ENCODE results near the gene USP17L15.
"Not testable (repeated sequence)": the region's sequence is repeated elsewhere in the genome, so short reads cannot be mapped to it uniquely, and the experiment has no call there.

Gene USP17L15, protein sequence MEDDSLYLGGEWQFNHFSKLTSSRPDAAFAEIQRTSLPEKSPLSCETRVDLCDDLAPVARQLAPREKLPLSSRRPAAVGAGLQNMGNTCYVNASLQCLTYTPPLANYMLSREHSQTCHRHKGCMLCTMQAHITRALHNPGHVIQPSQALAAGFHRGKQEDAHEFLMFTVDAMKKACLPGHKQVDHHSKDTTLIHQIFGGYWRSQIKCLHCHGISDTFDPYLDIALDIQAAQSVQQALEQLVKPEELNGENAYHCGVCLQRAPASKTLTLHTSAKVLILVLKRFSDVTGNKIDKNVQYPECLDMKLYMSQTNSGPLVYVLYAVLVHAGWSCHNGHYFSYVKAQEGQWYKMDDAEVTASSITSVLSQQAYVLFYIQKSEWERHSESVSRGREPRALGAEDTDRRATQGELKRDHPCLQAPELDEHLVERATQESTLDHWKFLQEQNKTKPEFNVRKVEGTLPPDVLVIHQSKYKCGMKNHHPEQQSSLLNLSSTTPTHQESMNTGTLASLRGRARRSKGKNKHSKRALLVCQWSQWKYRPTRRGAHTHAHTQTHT

DNA sequence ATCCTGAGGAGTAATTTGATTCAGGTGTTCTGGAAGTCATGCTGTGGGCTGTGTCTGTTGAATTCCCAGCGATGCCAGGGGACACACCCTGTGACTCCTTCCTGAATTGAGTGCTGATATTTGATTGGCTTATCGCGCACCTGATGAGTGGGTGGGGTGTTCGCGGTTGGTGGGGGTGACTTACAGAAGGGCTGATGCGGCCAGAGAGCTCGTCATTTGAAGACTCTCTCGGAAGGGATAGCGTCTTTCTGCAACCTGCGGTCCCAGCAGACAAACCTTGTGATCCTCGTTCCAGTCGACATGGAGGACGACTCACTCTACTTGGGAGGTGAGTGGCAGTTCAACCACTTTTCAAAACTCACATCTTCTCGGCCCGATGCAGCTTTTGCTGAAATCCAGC, at the start of gene USP17L15:
TSS of gene USP17L15 (plus strand) at position 301 of the 400 bp plus-strand sequence. CDS start at position 301, 0 bp downstream.
- H3K27ac Mint-ChIP-seq; H3K27me3 Mint-ChIP-seq (ENCODE audit: low read depth); H3K4me3 Mint-ChIP-seq; H3K4me1 Mint-ChIP-seq (ENCODE audit: low read depth); H3K36me3 Mint-ChIP-seq (ENCODE audit: low read depth); H3K9me3 Mint-ChIP-seq: not testable (repeated sequence)

DNA sequence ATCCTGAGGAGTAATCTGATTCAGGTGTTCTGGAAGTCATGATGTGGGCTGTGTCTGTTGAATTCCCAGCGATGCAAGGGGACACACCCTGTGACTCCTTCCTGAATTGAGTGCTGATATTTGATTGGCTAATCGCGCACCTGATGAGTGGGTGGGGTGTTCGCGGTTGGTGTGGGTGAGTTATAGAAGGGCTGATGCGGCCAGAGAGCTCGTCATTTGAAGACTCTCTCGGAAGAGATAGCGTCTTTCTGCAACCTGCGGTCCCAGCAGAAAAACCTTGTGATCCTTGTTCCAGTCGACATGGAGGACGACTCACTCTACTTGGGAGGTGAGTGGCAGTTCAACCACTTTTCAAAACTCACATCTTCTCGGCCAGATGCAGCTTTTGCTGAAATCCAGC, 23.8 kb upstream of the USP17L15 start, which contains the start of gene USP17L10:
TSS of gene USP17L10 (plus strand) at position 301 of the 400 bp plus-strand sequence. CDS start at position 301, 0 bp downstream.
- H3K4me1 Mint-ChIP-seq (ENCODE audit: low read depth); H3K36me3 Mint-ChIP-seq (ENCODE audit: low read depth); H3K27me3 Mint-ChIP-seq (ENCODE audit: low read depth); H3K9me3 Mint-ChIP-seq; H3K4me3 Mint-ChIP-seq; H3K27ac Mint-ChIP-seq: not testable (repeated sequence)

DNA sequence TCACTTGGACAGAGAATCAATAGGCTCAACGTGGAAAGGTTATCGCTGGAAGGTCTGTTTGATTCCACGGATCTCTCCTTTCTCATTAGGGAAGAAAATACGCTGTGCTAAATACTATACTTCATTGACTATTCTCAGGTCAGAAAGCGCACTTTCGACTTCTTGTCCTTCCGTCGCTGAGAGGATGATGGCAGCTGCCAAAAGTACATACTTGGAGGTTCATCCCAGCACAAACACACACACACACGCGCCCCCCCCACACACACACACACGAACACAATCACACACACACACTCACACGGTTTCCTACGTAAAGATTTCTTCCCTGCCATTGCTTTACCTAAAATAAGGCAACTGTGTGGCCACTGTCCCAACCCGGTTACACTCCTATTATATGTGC, 19.5 kb upstream of the USP17L15 start:
- not testable (repeated sequence) for H3K9me3 Mint-ChIP-seq; H3K4me1 Mint-ChIP-seq (ENCODE audit: low read depth); H3K27me3 Mint-ChIP-seq (ENCODE audit: low read depth); H3K4me3 Mint-ChIP-seq; H3K36me3 Mint-ChIP-seq (ENCODE audit: low read depth); H3K27ac Mint-ChIP-seq

DNA sequence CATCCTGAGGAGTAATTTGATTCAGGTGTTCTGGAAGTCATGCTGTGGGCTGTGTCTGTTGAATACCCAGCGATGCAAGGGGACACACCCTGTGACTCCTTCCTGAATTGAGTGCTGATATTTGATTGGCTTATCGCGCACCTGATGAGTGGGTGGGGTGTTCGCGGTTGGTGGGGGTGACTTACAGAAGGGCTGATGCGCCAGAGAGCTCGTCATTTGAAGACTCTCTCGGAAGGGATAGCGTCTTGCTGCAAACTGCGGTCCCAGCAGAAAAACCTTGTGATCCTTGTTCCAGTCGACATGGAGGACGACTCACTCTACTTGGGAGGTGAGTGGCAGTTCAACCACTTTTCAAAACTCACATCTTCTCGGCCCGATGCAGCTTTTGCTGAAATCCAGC, 19.1 kb upstream of the USP17L15 start, which contains the start of gene USP17L11:
TSS of gene USP17L11 (plus strand) at position 301 of the 400 bp plus-strand sequence. CDS start at position 301, 0 bp downstream.
- not testable (repeated sequence) for H3K27ac Mint-ChIP-seq; H3K27me3 Mint-ChIP-seq (ENCODE audit: low read depth); H3K36me3 Mint-ChIP-seq (ENCODE audit: low read depth); H3K4me1 Mint-ChIP-seq (ENCODE audit: low read depth); H3K9me3 Mint-ChIP-seq; H3K4me3 Mint-ChIP-seq

DNA sequence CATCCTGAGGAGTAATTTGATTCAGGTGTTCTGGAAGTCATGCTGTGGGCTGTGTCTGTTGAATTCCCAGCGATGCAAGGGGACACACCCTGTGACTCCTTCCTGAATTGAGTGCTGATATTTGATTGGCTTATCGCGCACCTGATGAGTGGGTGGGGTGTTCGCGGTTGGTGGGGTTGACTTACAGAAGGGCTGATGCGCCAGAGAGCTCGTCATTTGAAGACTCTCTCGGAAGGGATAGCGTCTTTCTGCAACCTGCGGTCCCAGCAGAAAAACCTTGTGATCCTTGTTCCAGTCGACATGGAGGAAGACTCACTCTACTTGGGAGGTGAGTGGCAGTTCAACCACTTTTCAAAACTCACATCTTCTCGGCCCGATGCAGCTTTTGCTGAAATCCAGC, 14.3 kb upstream of the USP17L15 start, which contains the start of gene USP17L12:
TSS of gene USP17L12 (plus strand) at position 301 of the 400 bp plus-strand sequence. CDS start at position 301, 0 bp downstream.
- H3K36me3 Mint-ChIP-seq (ENCODE audit: low read depth); H3K27ac Mint-ChIP-seq; H3K27me3 Mint-ChIP-seq (ENCODE audit: low read depth); H3K4me3 Mint-ChIP-seq; H3K9me3 Mint-ChIP-seq; H3K4me1 Mint-ChIP-seq (ENCODE audit: low read depth): not testable (repeated sequence)

DNA sequence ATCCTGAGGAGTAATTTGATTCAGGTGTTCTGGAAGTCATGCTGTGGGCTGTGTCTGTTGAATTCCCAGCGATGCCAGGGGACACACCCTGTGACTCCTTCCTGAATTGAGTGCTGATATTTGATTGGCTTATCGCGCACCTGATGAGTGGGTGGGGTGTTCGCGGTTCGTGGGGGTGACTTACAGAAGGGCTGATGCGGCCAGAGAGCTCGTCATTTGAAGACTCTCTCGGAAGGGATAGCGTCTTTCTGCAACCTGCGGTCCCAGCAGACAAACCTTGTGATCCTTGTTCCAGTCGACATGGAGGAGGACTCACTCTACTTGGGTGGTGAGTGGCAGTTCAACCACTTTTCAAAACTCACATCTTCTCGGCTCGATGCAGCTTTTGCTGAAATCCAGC, 9.6 kb upstream of the USP17L15 start, which contains the start of gene USP17L13:
TSS of gene USP17L13 (plus strand) at position 301 of the 400 bp plus-strand sequence. CDS start at position 301, 0 bp downstream.
- H3K9me3 Mint-ChIP-seq; H3K27ac Mint-ChIP-seq; H3K27me3 Mint-ChIP-seq (ENCODE audit: low read depth); H3K36me3 Mint-ChIP-seq (ENCODE audit: low read depth); H3K4me3 Mint-ChIP-seq; H3K4me1 Mint-ChIP-seq (ENCODE audit: low read depth): not testable (repeated sequence)

DNA sequence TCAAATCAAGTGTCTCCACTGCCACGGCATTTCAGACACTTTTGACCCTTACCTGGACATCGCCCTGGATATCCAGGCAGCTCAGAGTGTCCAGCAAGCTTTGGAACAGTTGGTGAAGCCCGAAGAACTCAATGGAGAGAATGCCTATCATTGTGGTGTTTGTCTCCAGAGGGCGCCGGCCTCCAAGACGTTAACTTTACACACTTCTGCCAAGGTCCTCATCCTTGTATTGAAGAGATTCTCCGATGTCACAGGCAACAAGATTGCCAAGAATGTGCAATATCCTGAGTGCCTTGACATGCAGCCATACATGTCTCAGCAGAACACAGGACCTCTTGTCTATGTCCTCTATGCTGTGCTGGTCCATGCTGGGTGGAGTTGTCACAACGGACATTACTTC, 3.9 kb upstream of the USP17L15 start:
- not testable (repeated sequence) for H3K36me3 Mint-ChIP-seq (ENCODE audit: low read depth); H3K9me3 Mint-ChIP-seq; H3K4me1 Mint-ChIP-seq (ENCODE audit: low read depth); H3K4me3 Mint-ChIP-seq; H3K27me3 Mint-ChIP-seq (ENCODE audit: low read depth); H3K27ac Mint-ChIP-seq

DNA sequence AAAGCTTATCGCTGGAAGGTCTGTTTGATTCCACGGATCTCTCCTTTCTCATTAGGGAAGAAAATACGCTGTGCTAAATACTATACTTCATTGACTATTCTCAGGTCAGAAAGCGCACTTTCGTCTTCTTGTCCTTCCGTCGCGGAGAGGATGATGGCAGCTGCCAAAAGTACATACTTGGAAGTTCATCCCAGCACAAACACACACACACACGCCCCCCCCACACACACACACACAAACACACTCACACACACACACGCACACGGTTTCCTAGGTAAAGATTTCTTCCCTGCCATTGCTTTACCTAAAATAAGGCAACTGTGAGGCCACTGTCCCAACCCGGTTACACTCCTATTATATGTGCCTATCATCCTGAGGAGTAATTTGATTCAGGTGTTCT, 4.3 kb downstream of the USP17L15 start:
- not testable (repeated sequence) for H3K36me3 Mint-ChIP-seq (ENCODE audit: low read depth); H3K27ac Mint-ChIP-seq; H3K4me3 Mint-ChIP-seq; H3K27me3 Mint-ChIP-seq (ENCODE audit: low read depth); H3K4me1 Mint-ChIP-seq (ENCODE audit: low read depth); H3K9me3 Mint-ChIP-seq

DNA sequence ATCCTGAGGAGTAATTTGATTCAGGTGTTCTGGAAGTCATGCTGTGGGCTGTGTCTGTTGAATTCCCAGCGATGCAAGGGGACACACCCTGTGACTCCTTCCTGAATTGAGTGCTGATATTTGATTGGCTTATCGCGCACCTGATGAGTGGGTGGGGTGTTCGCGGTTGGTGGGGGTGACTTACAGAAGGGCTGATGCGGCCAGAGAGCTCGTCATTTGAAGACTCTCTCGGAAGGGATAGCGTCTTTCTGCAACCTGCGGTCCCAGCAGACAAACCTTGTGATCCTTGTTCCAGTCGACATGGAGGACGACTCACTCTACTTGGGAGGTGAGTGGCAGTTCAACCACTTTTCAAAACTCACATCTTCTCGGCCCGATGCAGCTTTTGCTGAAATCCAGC, 9.4 kb downstream of the USP17L15 start, which contains the start of gene USP17L17:
TSS of gene USP17L17 (plus strand) at position 301 of the 400 bp plus-strand sequence. CDS start at position 301, 0 bp downstream.
- H3K4me1 Mint-ChIP-seq (ENCODE audit: low read depth); H3K4me3 Mint-ChIP-seq; H3K9me3 Mint-ChIP-seq; H3K36me3 Mint-ChIP-seq (ENCODE audit: low read depth); H3K27ac Mint-ChIP-seq; H3K27me3 Mint-ChIP-seq (ENCODE audit: low read depth): not testable (repeated sequence)

DNA sequence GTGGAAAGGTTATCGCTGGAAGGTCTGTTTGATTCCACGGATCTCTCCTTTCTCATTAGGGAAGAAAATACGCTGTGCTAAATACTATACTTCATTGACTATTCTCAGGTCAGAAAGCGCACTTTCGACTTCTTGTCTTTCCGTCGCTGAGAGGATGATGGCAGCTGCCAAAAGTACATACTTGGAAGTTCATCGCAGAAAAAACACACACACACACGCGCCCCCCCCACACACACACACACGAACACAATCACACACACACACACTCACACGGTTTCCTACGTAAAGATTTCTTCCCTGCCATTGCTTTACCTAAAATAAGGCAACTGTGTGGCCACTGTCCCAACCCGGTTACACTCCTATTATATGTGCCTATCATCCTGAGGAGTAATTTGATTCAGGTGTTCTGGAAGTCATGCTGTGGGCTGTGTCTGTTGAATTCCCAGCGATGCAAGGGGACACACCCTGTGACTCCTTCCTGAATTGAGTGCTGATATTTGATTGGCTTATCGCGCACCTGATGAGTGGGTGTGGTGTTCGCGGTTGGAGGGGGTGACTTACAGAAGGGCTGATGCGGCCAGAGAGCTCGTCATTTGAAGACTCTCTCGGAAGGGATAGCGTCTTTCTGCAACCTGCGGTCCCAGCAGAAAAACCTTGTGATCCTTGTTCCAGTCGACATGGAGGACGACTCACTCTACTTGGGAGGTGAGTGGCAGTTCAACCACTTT, 13.9 kb downstream of the USP17L15 start, which contains the start of gene USP17L18:
TSS of gene USP17L18 (plus strand) at position 678 of the 728 bp plus-strand sequence. CDS start at position 678, 0 bp downstream.
- not testable (repeated sequence) for H3K36me3 Mint-ChIP-seq (ENCODE audit: low read depth); H3K4me1 Mint-ChIP-seq (ENCODE audit: low read depth); H3K9me3 Mint-ChIP-seq

DNA sequence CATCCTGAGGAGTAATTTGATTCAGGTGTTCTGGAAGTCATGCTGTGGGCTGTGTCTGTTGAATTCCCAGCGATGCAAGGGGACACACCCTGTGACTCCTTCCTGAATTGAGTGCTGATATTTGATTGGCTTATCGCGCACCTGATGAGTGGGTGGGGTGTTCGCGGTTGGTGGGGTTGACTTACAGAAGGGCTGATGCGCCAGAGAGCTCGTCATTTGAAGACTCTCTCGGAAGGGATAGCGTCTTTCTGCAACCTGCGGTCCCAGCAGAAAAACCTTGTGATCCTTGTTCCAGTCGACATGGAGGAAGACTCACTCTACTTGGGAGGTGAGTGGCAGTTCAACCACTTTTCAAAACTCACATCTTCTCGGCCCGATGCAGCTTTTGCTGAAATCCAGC, 18.9 kb downstream of the USP17L15 start, which contains the start of gene USP17L19:
TSS of gene USP17L19 (plus strand) at position 301 of the 400 bp plus-strand sequence. CDS start at position 301, 0 bp downstream.
- not testable (repeated sequence) for H3K36me3 Mint-ChIP-seq (ENCODE audit: low read depth); H3K4me3 Mint-ChIP-seq; H3K27ac Mint-ChIP-seq; H3K27me3 Mint-ChIP-seq (ENCODE audit: low read depth); H3K4me1 Mint-ChIP-seq (ENCODE audit: low read depth); H3K9me3 Mint-ChIP-seq

More for the DNA sequence above, 13.9 kb downstream of the USP17L15 start, which contains the start of gene USP17L18:
- H3K27me3 Mint-ChIP-seq (ENCODE audit: low read depth); H3K27ac Mint-ChIP-seq; H3K4me3 Mint-ChIP-seq: not testable (repeated sequence)

DNA sequence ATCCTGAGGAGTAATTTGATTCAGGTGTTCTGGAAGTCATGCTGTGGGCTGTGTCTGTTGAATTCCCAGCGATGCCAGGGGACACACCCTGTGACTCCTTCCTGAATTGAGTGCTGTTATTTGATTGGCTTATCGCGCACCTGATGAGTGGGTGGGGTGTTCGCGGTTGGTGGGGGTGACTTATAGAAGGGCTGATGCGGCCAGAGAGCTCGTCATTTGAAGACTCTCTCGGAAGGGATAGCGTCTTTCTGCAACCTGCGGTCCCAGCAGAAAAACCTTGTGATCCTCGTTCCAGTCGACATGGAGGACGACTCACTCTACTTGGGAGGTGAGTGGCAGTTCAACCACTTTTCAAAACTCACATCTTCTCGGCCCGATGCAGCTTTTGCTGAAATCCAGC, 23.6 kb downstream of the USP17L15 start, which contains the start of gene USP17L20:
TSS of gene USP17L20 (plus strand) at position 301 of the 400 bp plus-strand sequence. CDS start at position 301, 0 bp downstream.
- H3K4me1 Mint-ChIP-seq (ENCODE audit: low read depth); H3K9me3 Mint-ChIP-seq; H3K27ac Mint-ChIP-seq; H3K27me3 Mint-ChIP-seq (ENCODE audit: low read depth); H3K36me3 Mint-ChIP-seq (ENCODE audit: low read depth); H3K4me3 Mint-ChIP-seq: not testable (repeated sequence)

DNA sequence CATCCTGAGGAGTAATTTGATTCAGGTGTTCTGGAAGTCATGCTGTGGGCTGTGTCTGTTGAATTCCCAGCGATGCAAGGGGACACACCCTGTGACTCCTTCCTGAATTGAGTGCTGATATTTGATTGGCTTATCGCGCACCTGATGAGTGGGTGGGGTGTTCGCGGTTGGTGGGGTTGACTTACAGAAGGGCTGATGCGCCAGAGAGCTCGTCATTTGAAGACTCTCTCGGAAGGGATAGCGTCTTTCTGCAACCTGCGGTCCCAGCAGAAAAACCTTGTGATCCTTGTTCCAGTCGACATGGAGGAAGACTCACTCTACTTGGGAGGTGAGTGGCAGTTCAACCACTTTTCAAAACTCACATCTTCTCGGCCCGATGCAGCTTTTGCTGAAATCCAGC, 28.4 kb downstream of the USP17L15 start, which contains the start of gene USP17L21:
TSS of gene USP17L21 (plus strand) at position 301 of the 400 bp plus-strand sequence. CDS start at position 301, 0 bp downstream.
- not testable (repeated sequence) for H3K4me3 Mint-ChIP-seq; H3K27ac Mint-ChIP-seq; H3K36me3 Mint-ChIP-seq (ENCODE audit: low read depth); H3K27me3 Mint-ChIP-seq (ENCODE audit: low read depth); H3K4me1 Mint-ChIP-seq (ENCODE audit: low read depth); H3K9me3 Mint-ChIP-seq

DNA sequence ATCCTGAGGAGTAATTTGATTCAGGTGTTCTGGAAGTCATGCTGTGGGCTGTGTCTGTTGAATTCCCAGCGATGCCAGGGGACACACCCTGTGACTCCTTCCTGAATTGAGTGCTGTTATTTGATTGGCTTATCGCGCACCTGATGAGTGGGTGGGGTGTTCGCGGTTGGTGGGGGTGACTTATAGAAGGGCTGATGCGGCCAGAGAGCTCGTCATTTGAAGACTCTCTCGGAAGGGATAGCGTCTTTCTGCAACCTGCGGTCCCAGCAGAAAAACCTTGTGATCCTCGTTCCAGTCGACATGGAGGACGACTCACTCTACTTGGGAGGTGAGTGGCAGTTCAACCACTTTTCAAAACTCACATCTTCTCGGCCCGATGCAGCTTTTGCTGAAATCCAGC, 33.1 kb downstream of the USP17L15 start, which contains the start of gene USP17L22:
TSS of gene USP17L22 (plus strand) at position 301 of the 400 bp plus-strand sequence. CDS start at position 301, 0 bp downstream.
- H3K4me1 Mint-ChIP-seq (ENCODE audit: low read depth); H3K4me3 Mint-ChIP-seq; H3K9me3 Mint-ChIP-seq; H3K36me3 Mint-ChIP-seq (ENCODE audit: low read depth); H3K27ac Mint-ChIP-seq; H3K27me3 Mint-ChIP-seq (ENCODE audit: low read depth): not testable (repeated sequence)
